Left colon (tissue), 2 donors: ENCODE results near the gene KCNIP3. TPM values are rescaled to one million over a fixed set of nuclear protein-coding genes. Genes with fewer than 3 reads are reported as not detected.
A peak's percentile ranks its signal among the peaks of the same experiment; 100 is the strongest.
"Not testable (repeated sequence)": the region's sequence is repeated elsewhere in the genome, so short reads cannot be mapped to it uniquely, and the experiment has no call there.

Experiments used
- ATAC-seq: fragments of 200-7000 bp; cut with Tn5 transposase; one replicate; pipeline ENCODE4 v1.9.1; 2020; ENCODE audit warnings: mild to moderate bottlenecking, moderate library complexity
- DNase-seq, 2 donors: peaks; one replicate each; pipeline ENCODE4 v3.0.0-alpha.2; 2020
- intact Hi-C, 2 donors: fragments of 100-400 bp; cut with DNase I in 1 of 2; cut with micrococcal nuclease in 1 of 2; formaldehyde crosslinking; loops; one replicate each; pipeline versions ENCODE4 v1.11.2 to v1.14.0; 2022; cut with DNase I, micrococcal nuclease
- total RNA-seq, 2 donors: library from RNA; stranded (reverse); fragmentation: NEBNext Ultra II Directional; extraction: Animal tissue kit (Norgen Biotek cat#: 25700); gene quantifications; one replicate each; pipeline ENCODE4 v1.2.1, GENCODE V29; 2021
- donor health status: DM: no; HTN: no; CAD: no.
- donor health status: DM: yes; HTN: yes; CAD: no.

Gene KCNIP3
- total RNA-seq, 2 donors from 2014 or later, result 3.0 to 4.7 TPM

GRCh38 chr2:95388091-95388692 lies 91.0 kb downstream of the KCNIP3 start:
- DNase-seq, result no peak
- no peak for ATAC-seq
- intact Hi-C loops, result no loop called here

- intact Hi-C loops, result no loop called here
- ATAC-seq (no peak), DNase-seq (no peak)
Measured at GRCh38 chr2:95388856-95389244, 91.7 kb downstream of the KCNIP3 start.

GRCh38 chr2:95389245-95390119 lies 92.3 kb downstream of the KCNIP3 start:
- DNase-seq, result peak; percentile 56 to 66
- ATAC-seq, result peak; percentile 85
- intact Hi-C loops, result no loop called here

DNA sequence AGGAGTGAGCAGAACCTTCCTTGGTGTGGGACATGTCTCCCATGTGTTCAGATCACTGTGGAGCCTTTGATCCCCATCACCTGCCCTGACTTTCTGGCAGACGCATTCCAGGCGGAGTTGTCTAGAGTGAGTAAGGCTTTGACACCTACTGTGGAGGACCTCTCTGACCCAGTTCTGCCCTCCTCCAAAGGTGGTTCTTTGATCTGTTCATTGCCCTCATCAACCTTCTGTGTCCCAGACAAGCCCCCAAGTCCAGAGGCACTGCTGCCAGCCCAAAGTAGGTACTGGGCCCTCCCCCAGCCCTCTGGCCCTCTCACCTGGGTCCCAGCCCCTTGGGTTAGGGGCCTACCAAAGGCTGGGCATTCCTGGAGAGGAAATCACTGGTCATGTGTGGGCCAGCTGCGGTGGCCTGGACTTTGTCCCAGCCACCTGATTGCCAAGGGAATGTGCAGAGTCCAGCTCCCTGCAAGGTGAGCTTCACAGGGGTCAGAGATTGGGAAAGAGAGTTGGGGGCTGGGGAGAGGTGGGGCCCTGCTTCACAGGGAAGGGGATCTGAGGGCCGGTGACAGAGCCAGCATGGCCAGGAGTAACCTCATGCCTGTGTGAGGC lies 93.2 kb downstream of the KCNIP3 start:
- DNase-seq (no peak), ATAC-seq (peak; percentile 62)
- intact Hi-C loops, result no loop called here

- ATAC-seq (peak; percentile 12), DNase-seq (no peak)
- intact Hi-C loops, result no loop called here
Measured at GRCh38 chr2:95390881-95391321, 93.8 kb downstream of the KCNIP3 start.

DNA sequence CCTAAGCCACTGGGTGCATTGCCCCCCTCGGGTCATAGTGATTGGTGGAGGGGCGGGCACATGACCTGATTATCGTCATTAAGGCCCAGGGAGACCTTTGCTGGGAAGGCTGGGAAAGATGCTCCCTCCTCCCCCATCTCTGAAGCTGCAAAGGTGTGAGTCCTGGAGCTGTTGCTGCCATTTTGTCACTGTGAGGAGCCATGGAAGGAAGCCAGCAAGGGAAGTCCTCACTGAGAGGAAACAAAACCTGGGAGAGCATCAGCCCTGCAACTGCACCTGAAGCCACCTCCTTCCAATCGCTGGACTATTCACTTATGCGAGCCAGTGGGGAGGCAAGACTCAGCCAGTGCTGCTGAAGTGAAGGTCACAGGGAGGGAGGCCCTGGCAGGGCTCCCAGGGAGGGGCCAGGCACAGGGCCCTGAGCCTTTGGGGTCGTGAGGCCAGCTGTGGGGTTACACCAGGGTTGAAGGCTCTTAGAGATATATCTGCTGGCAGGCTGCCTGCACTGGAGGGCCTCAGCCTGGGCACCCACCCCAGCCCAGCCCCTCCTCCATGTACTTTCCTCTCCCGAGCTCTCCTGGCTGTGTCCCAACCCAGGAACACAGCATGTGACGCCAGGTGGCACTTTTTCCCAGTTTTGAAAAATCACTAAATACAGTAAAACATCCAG lies 94.6 kb downstream of the KCNIP3 start:
- ATAC-seq, result no peak
- intact Hi-C loops, result no loop called here
- DNase-seq, result no peak

- no peak for ATAC-seq
- intact Hi-C loops, result no loop called here
- DNase-seq, result no peak
Measured at GRCh38 chr2:95392320-95392719, 95.2 kb downstream of the KCNIP3 start.

DNA sequence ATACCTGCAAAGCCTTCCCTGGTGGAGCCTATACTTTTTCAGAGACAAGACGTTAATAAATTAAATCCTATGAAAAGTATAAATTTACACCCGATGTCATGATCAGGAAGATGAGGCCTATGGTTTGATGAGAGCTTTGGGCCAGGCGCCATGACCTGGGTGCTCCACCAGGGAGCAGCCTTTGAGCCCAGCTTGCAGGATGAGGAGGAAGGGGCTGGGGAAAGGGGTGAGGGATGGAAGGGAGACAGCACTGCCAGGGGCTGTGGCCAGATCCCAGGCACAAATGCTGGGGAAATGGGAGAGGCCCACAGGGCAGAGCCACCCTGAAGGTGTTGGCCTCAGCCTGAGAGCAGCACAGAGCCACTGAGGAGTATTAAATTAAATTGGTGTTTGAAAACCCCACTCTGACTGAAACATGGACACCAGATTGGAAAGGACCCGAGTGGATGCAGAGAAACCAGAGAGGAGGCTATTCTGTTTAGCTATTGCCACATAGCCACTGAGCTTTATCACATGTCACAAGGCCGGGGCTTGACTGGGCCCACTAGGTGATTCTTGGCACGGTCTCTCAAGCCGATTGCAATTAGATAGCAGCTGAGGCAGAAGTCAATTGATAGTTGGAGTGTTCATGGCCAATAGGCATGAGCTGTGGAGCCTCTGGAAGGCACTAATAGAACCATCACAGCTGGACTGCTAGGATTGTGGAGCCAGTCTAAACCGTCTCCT lies 95.7 kb downstream of the KCNIP3 start:
- intact Hi-C loops, result no loop called here
- DNase-seq, result no peak
- no peak for ATAC-seq

DNA sequence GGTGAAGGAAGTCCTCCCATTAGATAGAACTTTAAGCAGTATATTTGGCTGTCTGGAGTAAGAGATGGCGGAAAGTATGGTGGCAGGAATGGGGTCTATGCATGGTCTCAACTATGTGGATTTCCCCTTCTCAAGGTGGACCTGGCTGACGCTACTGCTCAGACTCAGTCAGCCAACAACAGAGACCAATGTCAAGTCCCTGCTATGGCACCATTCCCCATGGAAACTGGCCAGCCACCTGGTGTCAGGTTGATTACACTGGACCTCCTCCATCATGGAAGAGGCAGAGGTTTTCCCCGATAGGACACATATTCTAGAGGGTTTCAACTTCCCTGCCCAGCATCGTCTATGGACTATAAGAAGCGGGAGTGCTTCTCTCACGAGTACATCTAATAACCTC lies 96.8 kb downstream of the KCNIP3 start:
- no peak for DNase-seq
- no peak for ATAC-seq
- intact Hi-C loops, result no loop called here

GRCh38 chr2:95399061-95399460 lies 101.9 kb downstream of the KCNIP3 start:
- ATAC-seq, result no peak
- intact Hi-C loops, result no loop called here
- DNase-seq, result no peak

- intact Hi-C loops, result no loop called here
- ATAC-seq (no peak), DNase-seq (no peak)
Measured at GRCh38 chr2:95401480-95401879, 104.3 kb downstream of the KCNIP3 start.

GRCh38 chr2:95402004-95402369 lies 104.8 kb downstream of the KCNIP3 start:
- ATAC-seq (peak; percentile 65), DNase-seq (peak; percentile 46 to 48)
- intact Hi-C loops, result not testable (repeated sequence)

GRCh38 chr2:95402370-95403203 lies 105.4 kb downstream of the KCNIP3 start, which contains the start of gene FAHD2A:
Gene FAHD2A, plus strand, starts transcription at chr2:95402708. Its CDS starts 2,851 bp downstream, at chr2:95405559.
- intact Hi-C loops, result no loop called here
- peak; percentile 97 for ATAC-seq

DNA sequence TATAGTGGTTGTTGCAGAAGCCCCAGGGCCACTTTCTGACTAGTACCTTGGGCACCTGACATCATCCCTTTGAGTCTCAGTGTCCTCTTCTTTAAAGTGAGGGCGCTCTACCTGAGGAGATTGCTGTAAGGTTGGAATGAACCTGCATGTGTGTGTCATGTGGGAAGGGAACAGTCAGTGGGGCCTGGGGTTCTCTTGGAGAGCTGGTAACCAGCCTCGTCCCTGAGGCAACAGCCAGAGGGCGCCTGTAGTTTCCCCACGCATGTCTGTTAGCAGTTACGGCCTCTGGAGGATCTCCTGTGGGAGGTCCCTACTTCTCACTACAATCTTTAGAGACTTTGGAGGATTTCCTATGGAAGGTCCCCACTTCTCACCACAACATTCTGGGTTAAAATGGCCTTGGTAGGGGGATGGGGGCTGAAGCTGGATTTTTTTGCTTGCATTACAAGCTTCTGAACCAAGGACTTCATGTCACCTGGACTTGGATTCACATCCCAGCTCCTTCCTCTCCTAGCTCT lies 106.1 kb downstream of the KCNIP3 start:
- intact Hi-C loops, result not testable (repeated sequence)
- DNase-seq, result peak in 1 of 2 donors; percentile 42
- ATAC-seq, result peak; percentile 58

More at GRCh38 chr2:95402370-95403203, 105.4 kb downstream of the KCNIP3 start, which contains the start of gene FAHD2A:
- DNase-seq, result peak; percentile 97 to 99

- ATAC-seq, intact Hi-C loops, DNase-seq: not testable (repeated sequence)
Measured at GRCh38 chr2:95403824-95404223, 106.7 kb downstream of the KCNIP3 start.

DNA sequence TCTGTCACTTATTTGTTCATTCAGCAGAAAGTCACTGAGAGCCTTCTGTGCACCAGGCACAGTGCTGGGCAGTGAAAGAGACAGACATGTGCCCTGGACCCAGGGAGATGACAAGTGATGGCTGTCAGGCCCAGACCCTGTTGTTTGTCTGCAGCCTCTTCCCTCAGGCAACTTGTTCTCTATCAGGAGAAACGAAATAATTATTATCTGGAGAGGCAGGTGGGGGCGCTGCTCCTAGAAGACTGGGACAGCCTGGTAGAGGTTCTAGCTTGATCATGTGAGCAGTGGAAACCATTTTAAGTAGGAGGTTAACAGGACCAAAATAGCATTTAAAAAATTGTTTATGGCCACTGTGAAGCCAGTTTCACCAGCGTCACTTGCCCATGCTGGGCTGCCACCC lies 107.5 kb downstream of the KCNIP3 start:
- DNase-seq, intact Hi-C loops, ATAC-seq: not testable (repeated sequence)

GRCh38 chr2:95411239-95411638 lies 114.1 kb downstream of the KCNIP3 start:
- intact Hi-C loops, ATAC-seq: not testable (repeated sequence)

More at GRCh38 chr2:95411239-95411638, 114.1 kb downstream of the KCNIP3 start:
- not testable (repeated sequence) for DNase-seq
